T-cell (primary cell): ENCODE data around the gene TNPO2. TPM values are rescaled to one million over a fixed set of nuclear protein-coding genes. Genes with fewer than 3 reads are reported as not detected.

ENCODE experiments used
- ATAC-seq, 4 experiments: fragments of 200-7000 bp in 3 of 4; fragments of 150-1000 bp in 1 of 4; cut with Tn5 transposase; replicated peaks in 1 of 4; 1 replicate in 3 of 4; 2 replicates in 1 of 4; pipeline ENCODE4 v1.10.0; 2021; ENCODE audit warnings: moderate library complexity in 3 of 4, mild to moderate bottlenecking in 2 of 4, moderate number of reproducible peaks in 1 of 4
- CTCF ChIA-PET, 2 donors: fragments of 300-600 bp; sonication (Branson Sonifier 250); formaldehyde crosslinking; loops; one replicate each; lab custom pipeline; 2022; ENCODE audit warnings: antibody characterized with exemption in 2 of 2; lab: Charles Lee
- POLR2A ChIA-PET, 2 donors: fragments of 300-600 bp; sonication (Branson Sonifier 250); formaldehyde crosslinking; loops; one replicate each; lab custom pipeline; 2022; ENCODE audit warnings: antibody characterized with exemption in 2 of 2; lab: Charles Lee
- DNase-seq, 35 experiments: peaks; one replicate each; pipeline versions ENCODE4 v3.0.0 to v3.0.0-alpha.2; 2013 to 2023
- H3K27ac ChIP-seq: one replicate; pipeline ENCODE4 v1.5.1; 2013; ENCODE audit warnings: low read length
- H3K27me3 ChIP-seq, 2 experiments: replicated peaks in 1 of 2; 1 replicate in 1 of 2; 2 replicates in 1 of 2; pipeline versions ENCODE4 v1.6.1 to v1.7.0; 2013; ENCODE audit warnings: low read length in 1 of 2, mixed read lengths in 1 of 2; ENCODE audit not compliant: control insufficient read depth in 2 of 2, insufficient read depth in 2 of 2; ENCODE audit errors: extremely low read depth in 1 of 2
- H3K36me3 ChIP-seq, 2 donors: 1 replicate in 1 of 2; 2 replicates in 1 of 2; pipeline versions ENCODE4 v1.6.1 to v1.7.0; 2013; ENCODE audit warnings: low read length in 1 of 2; ENCODE audit not compliant: control insufficient read depth in 2 of 2, insufficient read depth in 1 of 2; ENCODE audit errors: extremely low read depth in 1 of 2
- H3K4me1 ChIP-seq, 2 experiments: 1 replicate in 1 of 2; 2 replicates in 1 of 2; pipeline versions ENCODE4 v1.6.1 to v1.7.0; 2013; ENCODE audit warnings: low read length in 2 of 2, mixed read lengths in 1 of 2; ENCODE audit not compliant: insufficient read depth in 2 of 2, control insufficient read depth in 1 of 2; ENCODE audit errors: extremely low read depth in 1 of 2
- H3K4me3 ChIP-seq, 2 donors: 1 replicate in 1 of 2; 2 replicates in 1 of 2; pipeline versions ENCODE4 v1.5.1 to v1.7.0; 2013; ENCODE audit warnings: mild to moderate bottlenecking in 2 of 2, low read length in 1 of 2, moderate library complexity in 1 of 2; ENCODE audit not compliant: control insufficient read depth in 1 of 2; ENCODE audit errors: extremely low read depth in 1 of 2
- H3K9me3 ChIP-seq: 2 replicates; pipeline ENCODE4 v1.7.0; 2013
- H3K27ac Mint-ChIP-seq, 2 donors: one replicate each; pipeline ENCODE4 v1.8.0; 2020 to 2021; ENCODE audit warnings: mild to moderate bottlenecking in 2 of 2, mixed read lengths in 2 of 2
- H3K27me3 Mint-ChIP-seq, 2 donors: one replicate each; pipeline ENCODE4 v1.8.0; 2021 to 2022; ENCODE audit warnings: mixed read lengths in 2 of 2
- H3K36me3 Mint-ChIP-seq: one replicate; pipeline ENCODE4 v1.8.0; 2021; ENCODE audit warnings: mixed read lengths
- H3K4me1 Mint-ChIP-seq, 3 donors: one replicate each; pipeline ENCODE4 v1.8.0; 2020 to 2022; ENCODE audit warnings: mixed read lengths in 3 of 3, mild to moderate bottlenecking in 1 of 3
- H3K4me3 Mint-ChIP-seq, 3 donors: one replicate each; pipeline ENCODE4 v1.8.0; 2020 to 2022; ENCODE audit warnings: mild to moderate bottlenecking in 3 of 3, mixed read lengths in 3 of 3, moderate library complexity in 3 of 3
- H3K9me3 Mint-ChIP-seq, 3 donors: one replicate each; pipeline ENCODE4 v1.8.0; 2020 to 2022; ENCODE audit warnings: mixed read lengths in 3 of 3
- WGBS: methylation state at CpG from one replicate; pipeline ENCODE4 v1.1.5; 2013; ENCODE audit warnings: missing lambda C conversion rate; ENCODE audit not compliant: insufficient coverage; 5-methylcytosine and 5-hydroxymethylcytosine counted together
- total RNA-seq, 35 experiments: library from RNA in 6 of 35; stranded (reverse) in 6 of 35; fragments of 120-200 nt in 1 of 35; gene quantifications; one replicate each; pipeline versions ENCODE4 v1.2.1 to v1.2.4 and lab custom pipeline; 2013 to 2026

Gene TNPO2
- total RNA-seq, 5 donors from 2014 or later (not counting 1 experiment from before 2014, with no cell fraction given): 53.7 to 78.8 (median 62.6) TPM

- H3K9me3 ChIP-seq: no peaks in the 10 kb centered on the region
- POLR2A ChIA-PET: interaction anchor here (0.6 to 1.0 kb wide), 2 partner anchors 30 to 55 kb away, joined by 3 read pairs; no protein-coding TSS in a partner anchor
- 7% methylated on average over 30 of the region's 30 CpGs for WGBS
- H3K4me3 Mint-ChIP-seq: no peak overlapping the region
- H3K36me3 ChIP-seq: peaks cover 0 to 7% of the 10 kb centered on the region in 2 donors
- H3K27me3 ChIP-seq: peaks cover 0 to 8% of the 10 kb centered on the region in 2 experiments
- peak in 32 of 35 experiments; percentile 48 to 89 (median 76) for DNase-seq
- CTCF ChIA-PET: interaction anchor here (0.5 to 4.7 kb wide), 9 partner anchors 10 to 128 kb away, joined by 3 to 48 read pairs (median 6); partner anchors contain the start of gene JUNB (in 1 of the 2)
- ATAC-seq: peak; percentile 61 to 80 (median 74)
- no peak overlapping the region for H3K27ac Mint-ChIP-seq
- no peaks in the 10 kb centered on the region for H3K27me3 Mint-ChIP-seq
- no peak overlapping the region for H3K27ac ChIP-seq
- H3K36me3 Mint-ChIP-seq: peaks cover 12% of the 10 kb centered on the region
- H3K4me1 Mint-ChIP-seq: peaks cover 3 to 6% (median 5%) of the 10 kb centered on the region in 3 donors
- H3K4me1 ChIP-seq: peaks cover 0 to 20% of the 10 kb centered on the region in 2 experiments
- H3K9me3 Mint-ChIP-seq: no peaks in the 10 kb centered on the region
- H3K4me3 ChIP-seq: no peak overlapping the region
Observed at GRCh38 chr19:12766051-12766521, 42.4 kb upstream of the TNPO2 start.

GRCh38 chr19:12764698-12765097 is 41.0 kb upstream of the TNPO2 start:
- no peak overlapping the region for H3K4me3 Mint-ChIP-seq
- peaks cover 5 to 6% (median 6%) of the 10 kb centered on the region in 3 donors for H3K4me1 Mint-ChIP-seq
- H3K4me1 ChIP-seq: peaks cover 0 to 16% of the 10 kb centered on the region in 2 experiments
- CTCF ChIA-PET: interaction anchor here (0.6 to 4.7 kb wide), 4 partner anchors 32 to 1776 kb away, joined by 3 to 48 read pairs (median 18); no protein-coding TSS in a partner anchor
- H3K27me3 Mint-ChIP-seq: no peaks in the 10 kb centered on the region
- H3K9me3 ChIP-seq: no peaks in the 10 kb centered on the region
- no peak overlapping the region for H3K27ac ChIP-seq
- DNase-seq (no peak), ATAC-seq (no peak)
- H3K36me3 Mint-ChIP-seq: peaks cover 12% of the 10 kb centered on the region
- no peaks in the 10 kb centered on the region for H3K9me3 Mint-ChIP-seq
- H3K4me3 ChIP-seq: no peak overlapping the region
- WGBS: 96% methylated on average over 16 of the region's 16 CpGs
- peaks cover 0 to 8% of the 10 kb centered on the region in 2 experiments for H3K27me3 ChIP-seq
- peaks cover 0 to 7% of the 10 kb centered on the region in 2 donors for H3K36me3 ChIP-seq
- POLR2A ChIA-PET: interaction anchor here in 1 of 2 donors (0.6 kb wide), 2 partner anchors 30 to 400 kb away, joined by 3 to 9 read pairs; no protein-coding TSS in a partner anchor
- H3K27ac Mint-ChIP-seq: no peak overlapping the region

GRCh38 chr19:12763100-12763499 is 39.4 kb upstream of the TNPO2 start:
- H3K4me1 ChIP-seq: peaks cover 0 to 11% of the 10 kb centered on the region in 2 experiments
- ChIA-PET POLR2A (no interaction called here), CTCF (interaction anchor here in 1 of 2 donors (0.7 to 1.1 kb wide), 3 partner anchors 11 to 36 kb away, joined by 3 read pairs; no protein-coding TSS in a partner anchor)
- H3K27me3 ChIP-seq: peaks cover 0 to 9% of the 10 kb centered on the region in 2 experiments
- no peak overlapping the region for H3K27ac ChIP-seq
- H3K4me1 Mint-ChIP-seq: peaks cover 0 to 6% (median 4%) of the 10 kb centered on the region in 3 donors
- H3K9me3 Mint-ChIP-seq: no peaks in the 10 kb centered on the region
- no peak for DNase-seq
- H3K36me3 ChIP-seq: peaks cover 0 to 7% of the 10 kb centered on the region in 2 donors
- no peak for ATAC-seq
- 100% methylated on average over 2 of the region's 11 CpGs for WGBS
- H3K36me3 Mint-ChIP-seq: peaks cover 10% of the 10 kb centered on the region
- no peak overlapping the region for H3K27ac Mint-ChIP-seq
- peaks cover 0 to 4% of the 10 kb centered on the region in 2 donors for H3K27me3 Mint-ChIP-seq
- H3K4me3 Mint-ChIP-seq: no peak overlapping the region
- H3K4me3 ChIP-seq: no peak overlapping the region
- H3K9me3 ChIP-seq: no peaks in the 10 kb centered on the region

- Mint-ChIP-seq H3K9me3 (no peaks in the 10 kb centered on the region), H3K36me3 (peaks cover under 1% of the 10 kb centered on the region), H3K27me3 (peaks cover 8 to 16% of the 10 kb centered on the region in 2 donors), H3K27ac (no peak overlapping the region), H3K4me1 (peaks cover 0 to 11% (median 8%) of the 10 kb centered on the region in 3 donors), H3K4me3 (no peak overlapping the region)
- Histone ChIP-seq H3K36me3 (peaks cover 0 to 7% of the 10 kb centered on the region in 2 donors), H3K27ac (no peak overlapping the region), H3K4me3 (no peak overlapping the region), H3K4me1 (peaks cover 0 to 9% of the 10 kb centered on the region in 2 experiments), H3K27me3 (peaks cover 0 to 32% of the 10 kb centered on the region in 2 experiments), H3K9me3 (no peaks in the 10 kb centered on the region)
- WGBS: no CpG with 5 or more reads among the region's 6 CpGs
- ChIA-PET POLR2A (interaction anchor here in 1 of 2 donors (0.6 kb wide), 1 partner anchor 112 kb away, joined by 7 read pairs; no protein-coding TSS in a partner anchor), CTCF (interaction anchor here (0.7 to 3.1 kb wide), 7 partner anchors 19 to 87 kb away, joined by 3 to 18 read pairs (median 5); partner anchors contain the start of gene GET3 (in 1 of the 2))
- no peak for ATAC-seq
- DNase-seq: no peak
Observed at GRCh38 chr19:12759686-12760085, 36.0 kb upstream of the TNPO2 start.

DNA sequence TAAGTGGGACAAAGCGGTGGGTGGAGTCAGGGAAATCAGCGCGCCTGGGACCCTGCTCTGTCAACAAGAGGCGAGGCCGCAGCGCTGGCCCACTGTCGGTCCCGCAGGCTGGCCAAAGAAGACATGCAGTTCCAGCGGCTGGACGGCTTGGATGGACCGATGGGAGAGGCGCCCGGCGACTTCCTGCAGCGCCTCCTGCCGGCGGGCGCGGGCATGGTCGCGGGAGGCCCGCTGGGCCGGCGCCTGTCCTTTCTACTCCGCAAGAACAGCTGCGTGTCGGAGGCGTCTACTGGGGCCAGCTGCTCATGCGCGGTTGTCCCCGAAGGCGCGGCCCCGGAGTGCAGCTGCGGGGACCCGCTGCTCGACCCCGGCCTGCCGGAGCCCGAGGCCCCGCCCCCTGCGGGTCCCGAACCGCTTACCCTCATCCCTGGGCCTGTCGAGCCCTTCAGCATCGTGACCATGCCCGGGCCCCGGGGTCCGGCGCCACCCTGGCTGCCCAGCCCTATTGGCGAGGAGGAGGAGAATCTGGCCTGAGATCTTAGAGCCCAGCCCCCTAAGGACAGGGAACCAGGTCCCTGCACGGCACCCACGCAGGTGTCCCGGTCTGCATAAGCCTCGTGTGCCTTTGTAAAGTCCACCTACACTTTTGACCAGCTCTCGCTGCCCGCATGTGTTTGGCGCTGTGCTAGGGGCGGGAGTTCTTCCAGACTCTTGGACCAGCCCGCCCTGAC is 34.0 kb upstream of the TNPO2 start:
- POLR2A ChIA-PET: interaction anchor here (0.5 to 0.7 kb wide), 2 partner anchors 11 to 67 kb away, joined by 6 to 9 read pairs; no protein-coding TSS in a partner anchor
- 11% methylated on average over 58 of the region's 60 CpGs for WGBS

More for the DNA sequence above, 34.0 kb upstream of the TNPO2 start:
- Mint-ChIP-seq H3K36me3 (no peaks in the 10 kb centered on the region), H3K27me3 (peaks cover 14 to 31% of the 10 kb centered on the region in 2 donors), H3K27ac (no peak overlapping the region), H3K4me3 (peak overlapping the region in 1 of 3 donors; percentile 17), H3K4me1 (peaks cover 0 to 11% (median 8%) of the 10 kb centered on the region in 3 donors), H3K9me3 (no peaks in the 10 kb centered on the region)
- Histone ChIP-seq H3K27ac (no peak overlapping the region), H3K36me3 (no peaks in the 10 kb centered on the region), H3K4me3 (peak overlapping the region in 1 of 2 donors; percentile 51), H3K4me1 (peaks cover 0 to 9% of the 10 kb centered on the region in 2 experiments), H3K27me3 (peaks cover 0 to 47% of the 10 kb centered on the region in 2 experiments), H3K9me3 (no peaks in the 10 kb centered on the region)
- CTCF ChIA-PET: interaction anchor here in 1 of 2 donors (0.6 to 1.7 kb wide), 6 partner anchors 35 to 89 kb away, joined by 3 to 6 read pairs (median 3); a partner anchor contains a TSS
- DNase-seq (peak in 31 of 35 experiments; percentile 15 to 76 (median 45)), ATAC-seq (peak; percentile 68 to 85 (median 75))
